Stimulated activated naive CD8-positive, alpha-beta T cell treated with anti-CD3 and anti-CD28 coated beads, Interleukin-15, amount 100 ng/mL, for 72 hours (primary cell): ENCODE data around the gene DCDC1.

Experiments
- ATAC-seq: fragments of 150-1000 bp; cut with Tn5 transposase; 2 replicates; pipeline ENCODE4 v1.10.0; 2021; ENCODE audit warnings: mild to moderate bottlenecking, moderate library complexity
- DNase-seq, 2 donors: peaks; one replicate each; pipeline ENCODE4 v3.0.0; 2021 to 2022
- H3K27ac Mint-ChIP-seq, 2 donors: one replicate each; pipeline ENCODE4 v1.8.0; 2022; ENCODE audit warnings: mild to moderate bottlenecking in 2 of 2, mixed read lengths in 2 of 2, moderate library complexity in 2 of 2
- H3K27me3 Mint-ChIP-seq: one replicate; pipeline ENCODE4 v1.8.0; 2022; ENCODE audit warnings: mixed read lengths
- H3K4me1 Mint-ChIP-seq: one replicate; pipeline ENCODE4 v1.8.0; 2022; ENCODE audit warnings: mild to moderate bottlenecking, mixed read lengths
- H3K4me3 Mint-ChIP-seq, 2 donors: one replicate each; pipeline ENCODE4 v1.8.0; 2022; ENCODE audit warnings: mild to moderate bottlenecking in 2 of 2, mixed read lengths in 2 of 2, moderate library complexity in 1 of 2
- H3K9me3 Mint-ChIP-seq, 2 donors: one replicate each; pipeline ENCODE4 v1.8.0; 2022; ENCODE audit warnings: mixed read lengths in 2 of 2

The DCDC1 gene

DNA sequence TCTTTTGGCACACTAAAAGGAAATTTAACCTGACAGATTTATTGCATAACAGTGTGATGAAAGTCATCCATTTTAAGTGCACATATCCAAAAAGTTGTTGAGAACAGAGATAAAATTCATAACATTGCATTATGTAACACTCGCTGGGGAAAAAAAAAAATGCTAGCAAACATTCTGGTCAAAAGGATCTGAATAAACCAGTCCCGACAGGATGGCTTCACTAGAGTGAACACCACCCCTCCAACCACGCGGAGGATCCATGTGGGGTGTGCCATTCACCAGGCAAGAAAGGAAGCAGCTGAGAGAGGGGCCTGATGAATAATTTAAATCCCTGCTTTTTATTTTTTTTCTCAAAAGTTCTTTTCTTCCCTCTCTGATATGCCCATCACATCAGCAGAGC lies 258.7 kb downstream of the DCDC1 start:
- no peak for ATAC-seq
- Mint-ChIP-seq H3K4me1 (no peaks in the 10 kb centered on the region), H3K4me3 (no peak overlapping the region), H3K9me3 (no peaks in the 10 kb centered on the region), H3K27ac (no peak overlapping the region), H3K27me3 (no peaks in the 10 kb centered on the region)
- DNase-seq = no peak

DNA sequence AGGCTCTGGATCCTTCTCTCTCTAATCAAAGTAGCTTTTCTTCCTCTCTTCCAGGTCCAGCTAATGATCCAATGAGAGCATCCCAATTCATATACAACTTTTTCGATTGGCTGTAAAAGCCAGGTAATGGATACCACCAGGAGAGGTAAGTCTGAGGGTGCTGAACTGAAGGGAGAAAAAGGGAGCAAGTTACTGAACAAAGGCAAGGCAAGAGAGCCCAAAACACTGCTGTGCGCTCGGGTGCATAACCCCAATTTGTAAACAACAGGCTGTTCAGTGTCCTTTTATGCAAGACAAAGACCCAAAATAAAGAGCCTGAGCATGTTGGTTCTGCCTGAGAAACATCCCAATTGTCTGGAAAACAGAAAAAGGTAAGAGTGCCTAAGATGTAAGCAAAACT lies 260.1 kb downstream of the DCDC1 start:
- ATAC-seq = no peak
- Mint-ChIP-seq H3K27me3 (no peaks in the 10 kb centered on the region), H3K4me1 (no peaks in the 10 kb centered on the region), H3K9me3 (no peaks in the 10 kb centered on the region), H3K27ac (no peak overlapping the region), H3K4me3 (no peak overlapping the region)
- no peak for DNase-seq

DNA sequence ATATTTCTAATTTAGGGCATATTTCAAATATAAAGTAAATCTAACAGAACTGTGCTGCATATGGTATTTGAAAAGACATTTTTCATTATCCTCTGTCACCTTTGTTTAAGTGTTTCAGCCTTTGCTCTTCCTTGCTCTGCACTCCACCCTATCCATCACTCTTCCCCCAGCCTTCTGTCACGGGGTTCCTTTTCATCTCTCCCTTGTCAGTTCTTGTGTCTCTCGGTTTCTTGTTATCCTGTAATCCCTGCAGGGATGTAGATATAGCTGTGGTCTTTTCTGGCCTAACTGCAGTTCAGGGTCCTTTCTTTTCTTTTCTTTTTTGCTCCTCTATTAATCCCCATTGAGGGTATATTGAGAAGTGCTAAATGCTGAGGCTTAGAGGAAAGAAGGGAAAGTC lies 261.9 kb downstream of the DCDC1 start:
- no peak for DNase-seq
- no peak for ATAC-seq
- no peaks in the 10 kb centered on the region for H3K9me3 Mint-ChIP-seq

DNA sequence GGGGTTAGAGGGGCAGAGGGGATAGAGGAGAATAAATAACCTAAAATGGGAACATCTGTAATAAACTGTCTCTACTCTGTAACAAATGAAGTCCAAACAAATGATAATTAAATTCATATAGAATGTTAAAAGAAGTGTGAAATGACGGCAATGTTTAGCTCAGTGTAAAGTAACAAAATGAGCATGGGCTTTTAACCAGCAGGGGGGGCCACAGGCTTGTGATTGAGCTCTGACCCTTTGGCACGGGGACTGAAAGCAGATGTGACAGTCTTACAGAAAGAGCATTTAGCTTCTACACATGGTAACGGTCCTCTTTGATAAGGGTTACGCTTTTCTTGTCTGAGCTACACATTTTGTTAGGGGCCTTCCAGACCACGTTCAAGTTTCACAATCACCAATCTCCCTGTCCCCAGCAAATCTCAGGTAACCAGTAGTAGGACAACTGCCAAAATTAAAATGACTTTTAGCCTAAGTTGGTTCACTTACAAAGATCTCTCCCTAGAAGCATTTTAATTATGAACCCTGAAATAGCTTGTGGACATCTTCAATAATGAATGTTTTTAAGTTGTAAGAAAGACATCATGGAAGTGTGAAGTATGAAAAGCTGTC lies 262.5 kb downstream of the DCDC1 start:
- no peak overlapping the region for H3K4me3 Mint-ChIP-seq
- H3K4me1 Mint-ChIP-seq = no peaks in the 10 kb centered on the region
- DNase-seq = peak; percentile 4 to 37
- no peak overlapping the region for H3K27ac Mint-ChIP-seq
- ATAC-seq = peak; percentile 74
- no peaks in the 10 kb centered on the region for H3K9me3 Mint-ChIP-seq
- no peaks in the 10 kb centered on the region for H3K27me3 Mint-ChIP-seq

More for the DNA sequence above, 261.9 kb downstream of the DCDC1 start:
- H3K27me3 Mint-ChIP-seq = no peaks in the 10 kb centered on the region
- no peak overlapping the region for H3K4me3 Mint-ChIP-seq
- no peak overlapping the region for H3K27ac Mint-ChIP-seq
- no peaks in the 10 kb centered on the region for H3K4me1 Mint-ChIP-seq

DNA sequence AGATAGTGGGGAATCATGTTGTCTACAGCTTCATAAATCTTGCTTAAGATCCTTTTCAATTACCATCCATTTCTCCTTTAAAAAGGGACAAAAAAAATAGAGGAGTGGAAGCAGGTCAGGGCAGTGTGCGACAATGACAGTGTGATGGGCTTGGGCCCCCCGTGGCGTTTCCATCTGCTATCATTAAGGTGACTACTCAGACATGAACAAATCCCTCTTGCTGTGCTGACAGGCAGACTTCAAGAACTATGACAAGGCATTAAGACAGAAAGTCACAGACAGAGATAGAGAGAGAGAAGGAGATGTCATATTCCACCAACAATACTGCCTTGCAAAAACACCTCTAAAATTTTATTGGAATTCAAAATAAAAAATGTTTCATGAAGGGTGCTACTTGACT lies 263.2 kb downstream of the DCDC1 start:
- Mint-ChIP-seq H3K4me3 (no peak overlapping the region), H3K9me3 (no peaks in the 10 kb centered on the region), H3K27ac (no peak overlapping the region), H3K27me3 (no peaks in the 10 kb centered on the region), H3K4me1 (no peaks in the 10 kb centered on the region)
- ATAC-seq = no peak
- no peak for DNase-seq

DNA sequence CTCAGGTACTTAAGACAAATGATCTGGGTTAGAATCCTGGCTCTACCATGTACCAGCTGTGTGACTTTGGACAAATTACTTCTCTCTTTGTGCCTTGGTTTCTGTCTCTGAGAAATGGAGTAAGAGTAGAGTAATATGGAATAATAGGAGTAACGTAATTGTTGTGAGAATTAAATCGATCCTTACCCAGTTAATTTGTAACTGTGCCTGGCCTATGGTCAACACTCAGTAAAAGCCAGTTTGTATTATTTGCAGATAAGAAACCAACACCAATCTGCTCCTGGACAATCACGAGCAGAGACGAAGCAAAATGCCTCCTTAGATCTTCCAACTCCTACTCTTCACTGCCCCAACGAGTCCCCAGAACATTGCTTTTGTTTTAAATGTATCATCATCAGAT lies 266.7 kb downstream of the DCDC1 start:
- Mint-ChIP-seq H3K4me3 (no peak overlapping the region), H3K27me3 (no peaks in the 10 kb centered on the region), H3K27ac (no peak overlapping the region), H3K9me3 (peaks cover 0 to 4% of the 10 kb centered on the region in 2 donors), H3K4me1 (no peaks in the 10 kb centered on the region)
- DNase-seq = no peak
- no peak for ATAC-seq

DNA sequence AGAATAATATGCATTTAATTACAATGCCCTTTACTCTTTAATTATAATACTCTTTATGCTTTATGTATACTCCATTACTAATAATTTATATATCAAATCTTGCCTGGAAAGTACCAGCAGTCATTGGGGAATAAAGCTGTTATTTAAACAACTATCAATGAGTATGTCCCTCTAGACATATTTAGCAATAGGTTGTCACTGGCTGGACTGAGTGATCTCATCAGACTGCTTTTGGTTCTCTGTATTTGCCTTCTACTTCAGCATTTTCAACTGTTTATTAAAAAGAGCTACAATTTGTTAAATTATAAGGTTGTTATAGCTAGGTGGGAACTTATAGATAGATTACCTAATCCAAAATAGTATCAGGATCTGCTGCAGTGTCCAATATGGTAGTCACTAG lies 267.2 kb downstream of the DCDC1 start:
- H3K4me1 Mint-ChIP-seq = no peaks in the 10 kb centered on the region

DNA sequence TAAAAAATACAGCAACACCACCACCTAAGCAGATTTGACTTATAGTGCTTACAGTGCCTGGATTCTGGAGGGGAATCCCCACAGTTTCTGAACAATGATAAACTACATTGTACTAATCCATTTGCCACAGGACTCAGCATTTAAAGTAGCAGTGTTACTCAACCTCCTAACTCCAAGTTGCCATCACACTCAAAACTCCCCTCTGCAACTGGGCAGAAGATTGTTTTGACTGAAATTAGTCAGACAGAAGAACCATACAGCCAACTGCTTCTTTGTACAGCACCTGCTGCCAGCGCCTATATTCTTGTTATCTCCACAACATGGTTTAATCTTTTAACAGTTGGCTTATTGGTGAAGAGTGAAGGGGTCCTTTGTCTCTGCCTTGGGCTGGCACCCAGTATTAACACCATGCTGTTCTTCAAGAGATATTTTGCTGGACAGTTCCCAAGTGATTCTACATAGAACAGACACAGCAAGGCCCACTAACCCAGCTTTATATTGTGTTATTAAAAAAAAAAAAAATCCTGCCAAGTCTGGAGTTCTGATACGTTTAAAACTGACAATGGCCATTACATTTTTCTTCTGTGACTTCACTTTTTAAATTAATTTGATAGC lies 273.2 kb downstream of the DCDC1 start:
- Mint-ChIP-seq H3K27ac (no peak overlapping the region), H3K9me3 (peaks cover 0 to 4% of the 10 kb centered on the region in 2 donors), H3K4me1 (no peaks in the 10 kb centered on the region), H3K4me3 (no peak overlapping the region), H3K27me3 (no peaks in the 10 kb centered on the region)
- ATAC-seq (no peak), DNase-seq (no peak)

More for the DNA sequence above, 267.2 kb downstream of the DCDC1 start:
- Mint-ChIP-seq H3K4me3 (no peak overlapping the region), H3K9me3 (peaks cover 0 to 4% of the 10 kb centered on the region in 2 donors), H3K27me3 (no peaks in the 10 kb centered on the region), H3K27ac (no peak overlapping the region)
- DNase-seq (no peak), ATAC-seq (no peak)

DNA sequence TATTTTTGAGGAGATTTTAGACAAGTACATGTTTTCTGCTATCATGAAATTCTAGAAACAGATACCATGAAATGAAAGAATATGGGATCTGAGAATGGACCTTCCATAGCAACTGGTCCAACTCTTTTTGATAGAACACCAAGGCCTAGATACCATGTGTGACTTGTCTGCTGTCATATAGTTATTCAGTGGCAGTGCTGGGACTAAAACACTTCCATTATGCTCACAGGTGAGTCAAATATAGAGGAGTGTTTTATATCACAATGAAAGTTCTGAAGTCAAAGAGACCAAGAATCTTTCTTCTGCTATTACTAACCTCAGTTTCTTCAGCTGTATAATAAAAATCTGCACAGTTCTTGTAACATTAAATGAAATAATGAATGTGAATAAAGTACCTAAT lies 276.9 kb downstream of the DCDC1 start:
- H3K27ac Mint-ChIP-seq = no peak overlapping the region
- DNase-seq (no peak), ATAC-seq (no peak)
- H3K4me3 Mint-ChIP-seq = no peak overlapping the region
- H3K9me3 Mint-ChIP-seq = peaks cover 15 to 17% of the 10 kb centered on the region in 2 donors
- no peaks in the 10 kb centered on the region for H3K4me1 Mint-ChIP-seq
- H3K27me3 Mint-ChIP-seq = no peaks in the 10 kb centered on the region

DNA sequence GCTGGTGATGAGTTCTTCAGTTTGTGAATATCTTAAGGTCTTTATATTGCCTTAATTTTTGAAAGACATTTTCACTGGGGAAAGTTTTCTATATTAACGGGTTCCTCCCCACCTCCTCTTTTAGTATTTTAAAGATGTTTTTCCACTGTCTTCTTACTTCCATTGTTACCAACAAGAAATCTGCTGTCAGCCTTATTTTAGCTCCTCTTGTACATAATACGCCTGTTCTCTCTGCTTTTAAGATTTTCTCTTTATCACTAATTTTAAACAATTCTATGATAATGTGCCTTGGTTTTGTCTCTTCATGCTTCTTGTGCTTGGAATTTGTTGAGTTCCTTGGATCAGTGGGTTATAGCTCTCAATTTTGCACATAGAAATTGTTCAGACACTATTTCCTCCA lies 280.4 kb downstream of the DCDC1 start:
- no peak for ATAC-seq
- Mint-ChIP-seq H3K4me3 (no peak overlapping the region), H3K9me3 (peaks cover 15 to 17% of the 10 kb centered on the region in 2 donors), H3K27ac (no peak overlapping the region), H3K4me1 (no peaks in the 10 kb centered on the region), H3K27me3 (no peaks in the 10 kb centered on the region)
- DNase-seq = no peak

DNA sequence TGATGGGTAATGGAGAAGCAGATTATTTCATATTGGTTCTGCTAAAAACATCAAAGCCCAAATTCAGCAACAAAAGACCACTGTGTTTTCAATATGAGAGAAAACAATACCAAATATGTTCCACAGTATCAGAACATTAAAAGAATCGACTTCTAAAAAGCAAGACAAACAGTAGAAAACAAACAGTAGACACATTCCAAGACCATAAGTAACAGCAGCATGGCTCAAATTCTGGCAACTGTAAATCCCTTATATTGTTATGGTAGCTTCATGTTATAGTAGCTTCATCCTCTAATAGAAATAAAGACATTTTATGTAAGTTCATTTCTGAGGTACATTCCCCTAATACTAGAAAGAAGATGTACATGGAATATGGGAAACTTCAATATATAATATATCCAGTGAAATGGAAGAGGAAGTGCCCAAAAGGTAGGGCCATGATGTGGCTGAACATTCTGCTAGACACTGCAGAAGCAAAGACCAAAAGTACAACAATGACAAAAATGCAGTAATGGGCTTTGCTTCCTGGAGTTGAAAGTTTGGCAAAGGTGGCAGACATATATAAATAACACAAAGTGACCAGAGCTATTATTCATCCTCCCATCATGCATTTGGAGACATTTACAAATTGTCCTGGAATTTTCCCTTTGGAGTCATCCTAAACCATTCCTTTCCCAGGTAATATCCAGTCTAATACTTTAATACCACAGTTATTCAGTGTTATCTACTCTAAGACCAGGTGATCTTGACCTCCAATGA lies 299.9 kb downstream of the DCDC1 start:
- no peak for ATAC-seq
- no peak for DNase-seq
- no peaks in the 10 kb centered on the region for H3K9me3 Mint-ChIP-seq
- no peak overlapping the region for H3K4me3 Mint-ChIP-seq
- no peak overlapping the region for H3K27ac Mint-ChIP-seq
- H3K4me1 Mint-ChIP-seq = no peaks in the 10 kb centered on the region
- H3K27me3 Mint-ChIP-seq = no peaks in the 10 kb centered on the region

DNA sequence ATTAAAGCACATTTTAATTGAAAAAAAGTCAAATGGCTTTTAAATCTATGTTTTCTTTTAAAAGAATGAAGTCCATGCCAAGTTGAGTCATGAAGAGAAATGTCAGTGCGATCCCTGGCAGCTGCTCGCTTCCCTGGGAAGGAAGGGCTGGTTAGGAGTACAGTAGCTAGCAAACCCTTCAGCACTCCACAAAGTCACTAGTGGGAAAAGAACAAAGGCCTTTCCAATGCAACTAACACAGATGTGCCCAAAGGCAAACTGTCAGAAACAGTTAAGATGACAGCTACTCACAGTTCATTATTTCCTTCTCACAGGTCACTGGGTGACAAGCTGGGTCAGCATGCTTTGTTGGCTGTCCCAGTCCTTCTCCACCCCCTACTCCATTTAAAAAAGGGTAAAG lies 308.7 kb downstream of the DCDC1 start:
- H3K4me1 Mint-ChIP-seq = no peaks in the 10 kb centered on the region
- H3K27me3 Mint-ChIP-seq = no peaks in the 10 kb centered on the region
- DNase-seq = no peak
- H3K9me3 Mint-ChIP-seq = no peaks in the 10 kb centered on the region
- ATAC-seq = no peak
- H3K4me3 Mint-ChIP-seq = no peak overlapping the region
- no peak overlapping the region for H3K27ac Mint-ChIP-seq

DNA sequence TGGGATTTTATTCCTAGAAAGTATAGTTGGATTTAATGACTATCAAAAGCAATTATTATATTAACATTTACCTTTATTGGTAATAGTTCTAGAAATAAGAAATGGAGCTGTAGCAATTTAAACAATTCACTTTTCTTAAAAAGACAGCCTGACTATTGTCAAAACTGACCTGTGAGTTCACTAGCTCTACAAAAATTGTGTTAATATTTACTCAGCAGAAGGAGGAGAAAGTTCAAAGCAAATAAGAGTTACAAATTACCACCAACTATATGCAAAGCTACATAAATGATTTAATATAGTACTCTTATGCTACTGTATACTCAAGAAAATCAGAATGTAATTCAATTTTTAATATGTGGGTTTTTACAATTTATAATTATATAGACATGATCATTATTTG lies 310.0 kb downstream of the DCDC1 start:
- ATAC-seq (no peak), DNase-seq (no peak)
- Mint-ChIP-seq H3K27ac (peak overlapping the region in 1 of 2 donors; percentile 38), H3K4me1 (no peaks in the 10 kb centered on the region), H3K4me3 (no peak overlapping the region), H3K9me3 (peaks cover 0 to under 1% of the 10 kb centered on the region in 2 donors), H3K27me3 (no peaks in the 10 kb centered on the region)

DNA sequence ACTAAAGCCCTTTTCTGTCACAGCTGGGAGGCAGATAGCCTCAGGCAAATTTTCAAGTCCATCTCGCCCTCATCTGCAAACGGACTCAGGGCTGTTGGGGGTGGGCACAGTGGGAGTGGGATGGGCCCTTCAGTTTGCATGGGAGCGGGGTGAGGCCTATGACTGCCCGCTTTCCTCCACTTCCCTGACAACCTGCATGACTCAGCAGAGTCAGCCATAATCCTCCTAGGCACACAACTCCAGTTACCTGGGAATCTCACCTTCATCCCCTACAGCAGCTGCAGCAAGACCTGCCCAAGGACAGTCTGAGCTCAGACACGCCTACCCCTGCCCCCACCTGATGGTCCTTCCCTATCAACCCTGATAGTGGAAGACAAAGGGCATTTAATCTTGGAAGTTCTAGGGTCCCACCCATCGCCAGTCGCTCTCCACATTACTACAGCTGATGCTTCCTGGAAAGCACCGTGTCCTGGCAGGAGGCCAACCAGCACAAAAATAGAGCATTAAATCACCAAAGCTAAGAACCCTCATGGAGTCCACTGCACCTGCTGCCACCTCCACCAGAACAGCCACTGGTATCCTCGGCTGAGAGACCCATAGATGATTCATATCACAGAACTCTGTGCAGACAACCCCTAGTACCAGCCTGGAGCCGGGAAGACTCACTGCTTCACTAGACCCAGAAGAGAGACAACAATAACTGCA lies 319.3 kb downstream of the DCDC1 start:
- no peaks in the 10 kb centered on the region for H3K4me1 Mint-ChIP-seq
- H3K27me3 Mint-ChIP-seq = no peaks in the 10 kb centered on the region
- no peak for ATAC-seq

DNA sequence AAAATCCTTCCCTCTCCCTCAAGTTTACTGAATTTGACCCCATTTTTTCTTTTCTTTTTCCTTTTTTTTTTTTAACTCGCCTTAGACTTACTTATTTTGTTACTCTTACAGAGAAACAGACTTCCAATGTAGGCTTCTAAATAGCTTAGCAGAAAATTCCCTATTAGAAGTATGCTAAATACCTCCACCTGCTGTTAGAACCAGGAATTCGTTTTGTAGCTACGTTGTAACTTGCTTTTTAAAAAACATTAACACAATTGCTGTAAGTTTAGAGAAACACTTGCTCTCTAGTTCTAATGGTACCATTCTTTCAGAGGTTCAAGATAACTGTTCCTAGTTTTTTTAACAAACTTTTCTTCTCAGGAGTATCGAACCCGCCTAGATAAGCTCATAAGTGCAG lies 324.2 kb downstream of the DCDC1 start:
- Mint-ChIP-seq H3K27me3 (no peaks in the 10 kb centered on the region), H3K27ac (peak overlapping the region in 1 of 2 donors; percentile 27)

More for the DNA sequence above, 319.3 kb downstream of the DCDC1 start:
- no peak for DNase-seq
- Mint-ChIP-seq H3K27ac (no peak overlapping the region), H3K9me3 (peaks cover 17 to 38% of the 10 kb centered on the region in 2 donors), H3K4me3 (no peak overlapping the region)

More for the DNA sequence above, 324.2 kb downstream of the DCDC1 start:
- H3K9me3 Mint-ChIP-seq = peaks cover 0 to 11% of the 10 kb centered on the region in 2 donors
- DNase-seq = no peak
- ATAC-seq = no peak
- no peaks in the 10 kb centered on the region for H3K4me1 Mint-ChIP-seq
- H3K4me3 Mint-ChIP-seq = no peak overlapping the region
